CD4-positive, alpha-beta memory T cell (primary cell): ENCODE results near the gene TMEM179. TPM values are rescaled to one million over a fixed set of nuclear protein-coding genes. Genes with fewer than 3 reads are reported as not detected.

Experiments
- CTCF ChIA-PET: fragments of 350-600 bp; sonication (Branson Sonifier 250); formaldehyde crosslinking; loops from one replicate; lab custom pipeline; 2021; ENCODE audit warnings: inconsistent platforms; ENCODE audit not compliant: partially characterized antibody; lab: Charles Lee
- POLR2A ChIA-PET: fragments of 350-600 bp; sonication (Branson Sonifier 250); formaldehyde crosslinking; loops from one replicate; lab custom pipeline; 2021; ENCODE audit not compliant: partially characterized antibody; lab: Charles Lee
- DNase-seq, 5 donors: peaks; one replicate each; pipeline versions ENCODE4 v3.0.0 to v3.0.0-alpha.2; 2020 to 2022; ENCODE audit warnings: mixed read lengths in 1 of 5
- H3K27ac ChIP-seq: one replicate; pipeline ENCODE4 v1.7.0; 2013; ENCODE audit warnings: low read depth, low read length
- H3K27me3 ChIP-seq: 2 replicates; pipeline ENCODE4 v1.7.0; 2013; ENCODE audit warnings: mild to moderate bottlenecking, low read length, moderate library complexity; ENCODE audit not compliant: insufficient read depth
- H3K36me3 ChIP-seq: 2 replicates; pipeline ENCODE4 v1.7.0; 2013; ENCODE audit warnings: mild to moderate bottlenecking, low read length, moderate library complexity; ENCODE audit not compliant: insufficient read depth
- H3K4me1 ChIP-seq: 2 replicates; pipeline ENCODE4 v1.7.0; 2013; ENCODE audit warnings: mild to moderate bottlenecking, low read length, moderate library complexity; ENCODE audit not compliant: insufficient read depth
- H3K4me3 ChIP-seq, 2 donors: one replicate each; pipeline ENCODE4 v1.7.0; 2013; ENCODE audit warnings: low read length in 2 of 2, mild to moderate bottlenecking in 1 of 2
- H3K9me3 ChIP-seq, 2 donors: one replicate each; pipeline ENCODE4 v1.7.0; 2013; ENCODE audit warnings: low read length in 2 of 2, control low read depth in 1 of 2; ENCODE audit not compliant: control insufficient read depth in 1 of 2
- H3K27ac Mint-ChIP-seq, 7 donors: one replicate each; pipeline ENCODE4 v1.8.0; 2020 to 2021; ENCODE audit warnings: mixed read lengths in 7 of 7, mild to moderate bottlenecking in 6 of 7, inconsistent platforms in 3 of 7, moderate library complexity in 3 of 7
- H3K27me3 Mint-ChIP-seq, 2 donors: one replicate each; pipeline ENCODE4 v1.8.0; 2020 to 2021; ENCODE audit warnings: mixed read lengths in 2 of 2
- H3K36me3 Mint-ChIP-seq, 2 donors: one replicate each; pipeline ENCODE4 v1.8.0; 2020 to 2021; ENCODE audit warnings: mixed read lengths in 2 of 2, inconsistent platforms in 1 of 2, mild to moderate bottlenecking in 1 of 2
- H3K4me1 Mint-ChIP-seq, 4 donors: one replicate each; pipeline ENCODE4 v1.8.0; 2020 to 2021; ENCODE audit warnings: mixed read lengths in 4 of 4, mild to moderate bottlenecking in 1 of 4
- H3K4me3 Mint-ChIP-seq, 8 donors: one replicate each; pipeline ENCODE4 v1.8.0; 2020 to 2021; ENCODE audit warnings: mixed read lengths in 8 of 8, mild to moderate bottlenecking in 7 of 8, moderate library complexity in 6 of 8, inconsistent platforms in 3 of 8
- H3K9me3 Mint-ChIP-seq, 8 donors: one replicate each; pipeline ENCODE4 v1.8.0; 2020 to 2021; ENCODE audit warnings: mixed read lengths in 8 of 8, mild to moderate bottlenecking in 5 of 8, inconsistent platforms in 3 of 8, moderate library complexity in 1 of 8
- intact Hi-C: fragments of 100-400 bp; cut with micrococcal nuclease; formaldehyde crosslinking; loops from one replicate; pipeline ENCODE4 v1.15.1; 2023
- polyA plus RNA-seq, 2 donors: library from polyadenylated mRNA; unstranded; fragments of 300-500 nt; fragmentation: Illumina TruSeq; gene quantifications; one replicate each; pipeline ENCODE4 v1.2.3, GENCODE V29; 2021
- total RNA-seq, 2 experiments: library from RNA; stranded (reverse); gene quantifications; one replicate each; pipeline ENCODE4 v1.2.3, GENCODE V29; 2021

The TMEM179 gene
- total and polyA plus RNA-seq, 4 experiments from 2014 or later: not detected

DNA sequence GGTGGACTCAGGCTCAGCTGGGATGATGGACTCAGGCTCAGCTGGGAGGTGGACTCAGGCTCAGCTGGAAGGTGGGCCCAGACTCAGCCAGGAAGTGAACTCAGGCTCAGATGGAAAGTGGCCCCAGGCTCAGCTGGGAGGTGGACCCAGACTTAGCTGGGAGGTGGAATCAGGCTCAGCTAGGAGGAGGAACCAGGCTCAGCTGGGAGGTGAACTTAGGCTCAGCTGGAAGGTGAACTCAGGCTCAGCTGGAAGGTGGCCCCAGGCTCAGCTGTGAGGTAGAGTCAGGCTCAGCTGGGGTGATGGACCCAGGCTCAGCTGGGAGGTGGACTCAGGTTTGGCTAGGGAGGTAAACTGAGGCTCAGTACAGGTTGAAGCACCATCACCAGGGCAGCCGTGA, 46.8 kb downstream of the TMEM179 start:
- H3K27ac ChIP-seq: no peak overlapping the region
- CTCF ChIA-PET: no interaction called here
- no peak overlapping the region for H3K4me3 ChIP-seq
- no peaks in the 10 kb centered on the region for H3K4me1 ChIP-seq
- no peaks in the 10 kb centered on the region for H3K4me1 Mint-ChIP-seq
- DNase-seq: no peak
- POLR2A ChIA-PET: no interaction called here
- intact Hi-C loops: no loop called here
- H3K9me3 ChIP-seq: no peaks in the 10 kb centered on the region
- H3K27me3 ChIP-seq: no peaks in the 10 kb centered on the region
- H3K27ac Mint-ChIP-seq: no peak overlapping the region
- H3K36me3 Mint-ChIP-seq: no peaks in the 10 kb centered on the region
- H3K27me3 Mint-ChIP-seq: peaks cover 5 to 6% of the 10 kb centered on the region in 2 donors
- H3K4me3 Mint-ChIP-seq: no peak overlapping the region
- H3K9me3 Mint-ChIP-seq: peaks cover 0 to 2% (median 0%) of the 10 kb centered on the region in 8 donors
- no peaks in the 10 kb centered on the region for H3K36me3 ChIP-seq

DNA sequence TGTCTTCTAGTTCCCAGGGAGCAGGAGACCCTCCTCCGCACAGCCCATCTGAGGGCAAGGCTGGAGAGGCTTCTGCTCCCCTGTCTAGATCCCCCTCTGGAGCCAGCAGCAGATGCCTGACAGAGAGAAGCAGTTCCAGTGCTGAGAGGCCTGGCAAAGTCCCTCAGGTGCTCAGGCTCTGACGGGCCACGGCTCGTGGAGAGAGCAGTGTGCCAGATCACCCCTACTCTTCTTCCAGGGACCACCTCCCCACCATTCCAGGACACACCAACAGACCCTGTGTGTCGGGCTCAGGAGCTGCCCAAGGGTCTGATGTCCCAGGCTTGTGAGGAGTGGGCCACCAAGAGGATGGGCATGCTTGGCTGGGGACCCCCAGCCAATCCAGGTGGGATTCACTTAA, 47.5 kb downstream of the TMEM179 start:
- H3K4me1 Mint-ChIP-seq: no peaks in the 10 kb centered on the region
- CTCF ChIA-PET: no interaction called here
- no peaks in the 10 kb centered on the region for H3K27me3 ChIP-seq
- H3K9me3 ChIP-seq: no peaks in the 10 kb centered on the region
- peaks cover 0 to 2% (median 0%) of the 10 kb centered on the region in 8 donors for H3K9me3 Mint-ChIP-seq
- H3K27ac Mint-ChIP-seq: no peak overlapping the region
- H3K36me3 Mint-ChIP-seq: no peaks in the 10 kb centered on the region
- no peak overlapping the region for H3K4me3 Mint-ChIP-seq
- no peak overlapping the region for H3K4me3 ChIP-seq
- H3K27me3 Mint-ChIP-seq: peaks cover 6 to 8% of the 10 kb centered on the region in 2 donors
- H3K36me3 ChIP-seq: no peaks in the 10 kb centered on the region
- intact Hi-C loops: no loop called here
- H3K4me1 ChIP-seq: no peaks in the 10 kb centered on the region
- no peak overlapping the region for H3K27ac ChIP-seq
- POLR2A ChIA-PET: no interaction called here
- DNase-seq: no peak

DNA sequence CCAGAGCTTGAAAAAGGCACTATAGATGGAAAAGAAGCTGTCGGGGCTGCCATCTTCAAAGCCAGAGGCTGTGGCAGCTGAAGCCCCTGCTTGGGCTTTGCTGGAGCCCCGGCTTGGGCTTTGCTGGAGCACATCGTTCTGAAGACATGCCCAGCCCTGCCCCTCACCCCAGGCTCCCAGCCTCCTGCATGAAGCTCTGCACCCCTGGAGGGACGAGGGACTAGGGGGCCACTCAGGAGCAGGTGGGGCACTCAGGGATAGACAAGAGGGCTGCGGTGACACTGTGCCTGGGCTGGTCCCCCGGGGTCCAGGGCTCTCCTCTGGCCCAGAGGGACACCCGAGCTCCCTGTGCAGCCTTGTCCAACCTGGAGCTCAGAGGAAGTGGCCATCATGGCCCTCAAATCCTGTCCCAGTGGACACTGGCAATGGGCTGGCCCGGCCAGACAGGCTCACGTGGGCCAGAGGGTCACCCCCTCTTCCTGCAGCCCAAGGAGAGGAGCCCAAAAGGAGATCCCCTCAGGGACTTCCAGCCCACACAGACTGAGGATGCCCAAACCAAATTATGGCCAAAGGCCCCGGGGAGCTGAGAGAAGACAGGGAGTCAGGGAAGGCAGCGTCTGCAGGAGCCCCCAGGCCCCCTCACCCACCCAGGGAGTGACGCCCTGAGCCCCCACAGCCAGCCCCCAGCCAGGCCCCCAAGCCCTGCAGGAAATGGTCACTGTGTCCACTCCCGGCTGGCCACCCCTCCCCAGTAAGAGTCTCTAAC, 48.1 kb downstream of the TMEM179 start:
- Mint-ChIP-seq H3K4me3 (no peak overlapping the region), H3K27ac (no peak overlapping the region), H3K36me3 (no peaks in the 10 kb centered on the region), H3K9me3 (peaks cover 0 to 2% (median 0%) of the 10 kb centered on the region in 8 donors), H3K4me1 (no peaks in the 10 kb centered on the region), H3K27me3 (peaks cover 4% of the 10 kb centered on the region in 2 donors)
- intact Hi-C loops: no loop called here
- ChIA-PET CTCF (no interaction called here), POLR2A (no interaction called here)
- Histone ChIP-seq H3K4me1 (no peaks in the 10 kb centered on the region), H3K9me3 (no peaks in the 10 kb centered on the region), H3K36me3 (no peaks in the 10 kb centered on the region), H3K4me3 (no peak overlapping the region), H3K27me3 (no peaks in the 10 kb centered on the region), H3K27ac (no peak overlapping the region)
- no peak for DNase-seq

DNA sequence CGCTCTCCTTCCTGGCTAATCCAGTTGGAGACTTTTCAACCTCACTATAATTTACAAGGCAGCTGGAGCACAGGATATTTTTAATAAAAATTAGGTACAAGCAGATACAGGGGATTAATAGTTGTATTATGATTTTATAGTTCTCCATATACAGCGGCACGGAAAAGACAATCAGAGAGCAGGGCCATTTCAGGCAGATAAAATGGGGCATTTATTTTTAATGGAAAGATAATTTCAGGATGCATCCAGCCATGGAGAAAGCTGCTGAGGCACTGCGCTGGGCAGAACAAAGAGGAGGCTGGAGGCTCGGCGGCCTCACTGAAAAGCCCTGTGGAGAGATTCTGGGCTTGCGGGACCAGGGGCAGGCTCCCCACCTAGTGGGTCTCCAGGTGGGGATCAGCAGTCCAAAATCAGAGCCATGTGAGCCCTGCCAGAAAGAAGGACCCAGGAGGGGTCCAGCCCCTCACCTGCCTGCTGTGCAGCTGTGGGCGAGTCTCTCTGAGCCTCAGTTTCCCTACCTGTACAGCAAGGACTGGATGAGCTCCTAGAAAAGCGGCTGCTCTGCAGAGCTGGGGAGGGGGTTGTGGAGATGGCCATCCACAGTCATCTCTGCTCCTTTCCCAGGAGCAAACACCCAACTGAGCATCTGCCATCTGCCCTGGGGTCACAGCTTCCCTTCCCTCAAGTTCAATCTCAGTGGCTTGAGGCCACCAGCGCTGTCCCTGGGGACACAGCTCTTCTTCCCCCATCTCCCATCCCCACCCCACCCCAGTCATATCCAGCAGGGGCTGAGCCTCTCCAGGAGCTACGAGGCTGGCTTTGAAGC, 48.9 kb downstream of the TMEM179 start:
- H3K27ac Mint-ChIP-seq: no peak overlapping the region
- Histone ChIP-seq H3K4me3 (no peak overlapping the region), H3K27me3 (no peaks in the 10 kb centered on the region), H3K36me3 (no peaks in the 10 kb centered on the region), H3K4me1 (no peaks in the 10 kb centered on the region), H3K9me3 (no peaks in the 10 kb centered on the region), H3K27ac (no peak overlapping the region)
- no peaks in the 10 kb centered on the region for H3K36me3 Mint-ChIP-seq
- intact Hi-C loops: no loop called here
- H3K27me3 Mint-ChIP-seq: peaks cover 3 to 4% of the 10 kb centered on the region in 2 donors
- no peaks in the 10 kb centered on the region for H3K4me1 Mint-ChIP-seq
- peaks cover 0 to 2% (median 0%) of the 10 kb centered on the region in 8 donors for H3K9me3 Mint-ChIP-seq
- POLR2A ChIA-PET: no interaction called here
- CTCF ChIA-PET: no interaction called here
- no peak for DNase-seq
- H3K4me3 Mint-ChIP-seq: no peak overlapping the region

DNA sequence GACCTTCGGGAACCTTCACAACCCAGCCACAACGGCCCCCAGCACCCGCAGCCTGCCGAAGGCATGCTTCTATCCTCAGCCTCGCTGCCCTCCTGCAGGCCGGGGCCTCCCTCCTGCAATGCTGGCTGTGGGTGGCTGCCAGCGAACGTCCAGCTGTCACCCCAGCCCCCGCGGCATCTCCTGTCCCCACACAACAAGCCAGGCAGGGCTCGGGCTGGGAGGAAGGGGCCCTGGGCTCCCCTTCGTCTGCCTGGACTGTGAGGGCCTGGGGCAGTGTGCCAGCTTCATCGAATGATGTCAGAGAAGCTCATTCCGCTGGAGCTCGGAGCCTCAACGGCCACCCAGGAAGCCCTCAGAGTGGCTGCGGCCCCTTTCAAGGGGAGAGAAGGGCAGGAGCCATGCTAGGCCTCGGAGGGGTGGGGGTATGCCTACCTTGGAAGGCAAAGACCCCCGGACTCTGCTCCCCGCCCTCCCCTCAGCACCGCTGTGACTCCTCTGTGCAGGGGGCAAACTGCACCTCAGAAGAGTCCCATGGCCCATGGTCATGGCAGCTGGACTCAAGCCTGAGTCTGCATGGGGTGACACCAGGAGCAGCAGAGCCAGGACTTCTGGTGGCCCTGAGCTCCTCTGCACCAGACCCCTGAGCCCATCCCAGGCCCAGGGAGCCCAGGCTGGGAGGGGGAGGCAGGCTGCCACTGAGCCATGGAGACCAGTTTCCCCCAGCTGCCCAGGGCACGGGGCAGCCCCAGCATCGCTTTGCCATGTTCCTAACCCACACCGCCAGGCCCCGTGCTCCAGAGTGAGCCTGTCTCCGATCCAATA, 49.8 kb downstream of the TMEM179 start:
- H3K27me3 Mint-ChIP-seq: peaks cover 5 to 6% of the 10 kb centered on the region in 2 donors
- H3K36me3 ChIP-seq: no peaks in the 10 kb centered on the region
- H3K9me3 Mint-ChIP-seq: peaks cover 0 to 2% (median 0%) of the 10 kb centered on the region in 8 donors
- intact Hi-C loops: no loop called here
- ChIA-PET CTCF (no interaction called here), POLR2A (no interaction called here)
- H3K4me1 Mint-ChIP-seq: no peaks in the 10 kb centered on the region
- H3K36me3 Mint-ChIP-seq: no peaks in the 10 kb centered on the region
- H3K4me3 ChIP-seq: no peak overlapping the region
- H3K9me3 ChIP-seq: no peaks in the 10 kb centered on the region
- no peaks in the 10 kb centered on the region for H3K27me3 ChIP-seq
- DNase-seq: no peak
- no peaks in the 10 kb centered on the region for H3K4me1 ChIP-seq
- no peak overlapping the region for H3K4me3 Mint-ChIP-seq
- H3K27ac Mint-ChIP-seq: no peak overlapping the region
- H3K27ac ChIP-seq: no peak overlapping the region

DNA sequence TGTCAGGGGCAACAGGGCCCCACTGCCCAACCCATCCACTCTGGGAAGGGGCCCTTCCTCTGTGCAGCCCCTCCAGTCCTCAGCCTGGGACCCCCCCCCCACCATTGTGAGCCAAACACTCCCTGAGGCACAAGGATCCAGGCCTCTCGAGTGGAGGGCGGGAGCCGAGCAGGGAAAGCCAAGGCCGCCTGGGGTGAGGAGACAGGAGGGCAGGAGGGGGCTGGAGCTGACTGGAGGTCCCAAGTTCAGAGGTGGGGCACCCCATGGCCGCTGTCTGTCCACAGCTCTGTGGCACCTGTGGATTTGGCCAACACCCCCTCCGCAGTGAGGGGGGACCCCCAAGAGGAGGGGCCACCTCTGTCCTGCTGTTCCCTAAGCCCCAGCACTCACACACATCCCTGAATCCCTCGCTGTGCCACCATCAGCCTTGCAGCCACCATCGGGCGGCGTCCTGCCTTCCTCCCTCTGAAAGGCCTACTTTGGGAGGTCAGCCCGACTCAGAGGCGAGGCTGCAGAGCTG, 50.4 kb downstream of the TMEM179 start:
- Histone ChIP-seq H3K36me3 (no peaks in the 10 kb centered on the region), H3K27ac (no peak overlapping the region), H3K4me1 (no peaks in the 10 kb centered on the region), H3K9me3 (no peaks in the 10 kb centered on the region), H3K4me3 (no peak overlapping the region), H3K27me3 (no peaks in the 10 kb centered on the region)
- no peak for DNase-seq
- Mint-ChIP-seq H3K4me1 (no peaks in the 10 kb centered on the region), H3K4me3 (no peak overlapping the region), H3K27ac (no peak overlapping the region), H3K27me3 (peaks cover 5 to 10% of the 10 kb centered on the region in 2 donors), H3K9me3 (peaks cover 0 to 2% (median 0%) of the 10 kb centered on the region in 8 donors), H3K36me3 (no peaks in the 10 kb centered on the region)
- intact Hi-C loops: no loop called here
- POLR2A ChIA-PET: no interaction called here
- CTCF ChIA-PET: no interaction called here
